HEK293 (cell line): ENCODE data around the gene PAX7.
A peak's percentile ranks its signal among the peaks of the same experiment; 100 is the strongest.

Experiments
- CTCF ChIA-PET: fragments of 350-600 bp; formaldehyde crosslinking; extraction: SDS; loops from one replicate; lab custom pipeline; 2021; ENCODE audit warnings: antibody characterized with exemption; lab: Yijun Ruan, JAX
- POLR2A ChIA-PET: fragments of 300-600 bp; formaldehyde crosslinking; extraction: SDS; loops from one replicate; lab custom pipeline; 2020; ENCODE audit warnings: antibody characterized with exemption, inconsistent platforms; lab: Yijun Ruan, JAX
- H3K27ac ChIP-seq: fragments of 200-500 bp; sonication (Bioruptor generic); 2 replicates; pipeline ENCODE4 v1.5.1; 2014; ENCODE audit warnings: low read depth, low read length, control low read depth, inconsistent platforms; ENCODE audit errors: extremely low read depth
- H3K36me3 ChIP-seq, 2 experiments: fragments of 200-500 bp in 1 of 2; sonication (Bioruptor generic) in 1 of 2; 1 replicate in 1 of 2; 2 replicates in 1 of 2; pipeline ENCODE4 v1.5.1; 2014 to 2017; ENCODE audit warnings: inconsistent platforms in 2 of 2, low read length in 2 of 2; ENCODE audit not compliant: control insufficient read depth in 2 of 2, insufficient read depth in 1 of 2
- H3K4me1 ChIP-seq: fragments of 200-500 bp; sonication (Bioruptor generic); 2 replicates; pipeline ENCODE4 v1.5.1; 2014; ENCODE audit warnings: mild to moderate bottlenecking, low read length, inconsistent platforms; ENCODE audit not compliant: control insufficient read depth, insufficient read depth
- H3K4me3 ChIP-seq: 2 replicates; pipeline ENCODE4 v1.5.1; 2011; ENCODE audit warnings: low read depth, mild to moderate bottlenecking, control low read depth, low read length, moderate library complexity
- H3K9me3 ChIP-seq: fragments of 200-500 bp; sonication (Bioruptor generic); 2 replicates; pipeline ENCODE4 v1.5.1; 2014; ENCODE audit warnings: low read depth, low read length, inconsistent platforms; ENCODE audit not compliant: control insufficient read depth, insufficient read depth
- BCL11B ChIP-seq: fragments of 450-650 bp; formaldehyde crosslinking; IDR thresholded peaks from 2 replicates; pipeline ENCODE4 v1.5.1; 2016; ENCODE audit warnings: low read depth, missing biosample characterization, missing genetic modification characterization
- KLF8 ChIP-seq: fragments of 450-650 bp; formaldehyde crosslinking; IDR thresholded peaks from 2 replicates; pipeline ENCODE4 v1.5.1; 2016; ENCODE audit warnings: missing biosample characterization, missing genetic modification characterization
- ZBTB7A ChIP-seq: fragments of 450-650 bp; formaldehyde crosslinking; IDR thresholded peaks from 2 replicates; pipeline ENCODE4 v1.5.1; 2016; ENCODE audit warnings: low read depth, missing biosample characterization, missing genetic modification characterization
- ZBTB8A ChIP-seq: fragments of 450-650 bp; formaldehyde crosslinking; IDR thresholded peaks from 2 replicates; pipeline ENCODE4 v1.5.1; 2016; ENCODE audit warnings: missing biosample characterization, missing genetic modification characterization
- ZFP3 ChIP-seq: fragments of 450-650 bp; formaldehyde crosslinking; IDR thresholded peaks from 2 replicates; pipeline ENCODE4 v1.5.1; 2016; ENCODE audit warnings: low read depth, missing biosample characterization, missing genetic modification characterization
- ZNF138 ChIP-seq: fragments of 450-650 bp; formaldehyde crosslinking; IDR thresholded peaks from 2 replicates; pipeline ENCODE4 v1.5.1; 2016; ENCODE audit warnings: missing biosample characterization, missing genetic modification characterization, borderline replicate concordance
- ZNF571 ChIP-seq: fragments of 450-650 bp; formaldehyde crosslinking; IDR thresholded peaks from 2 replicates; pipeline ENCODE4 v1.5.0; 2017; ENCODE audit warnings: missing biosample characterization, missing genetic modification characterization
- ZNF621 ChIP-seq: fragments of 450-650 bp; formaldehyde crosslinking; IDR thresholded peaks from 2 replicates; pipeline ENCODE4 v1.5.1; 2017; ENCODE audit warnings: missing biosample characterization, missing genetic modification characterization
- ZNF624 ChIP-seq: fragments of 450-650 bp; formaldehyde crosslinking; IDR thresholded peaks from 2 replicates; pipeline ENCODE4 v1.5.1; 2017; ENCODE audit warnings: missing biosample characterization, missing genetic modification characterization
- ZNF660 ChIP-seq: fragments of 450-650 bp; IDR thresholded peaks from 2 replicates; pipeline ENCODE4 v1.5.1; 2018; ENCODE audit warnings: missing biosample characterization, mild to moderate bottlenecking, missing genetic modification characterization
- ZNF701 ChIP-seq: fragments of 450-650 bp; formaldehyde crosslinking; IDR thresholded peaks from 2 replicates; pipeline ENCODE4 v1.5.1; 2016; ENCODE audit warnings: missing biosample characterization, missing genetic modification characterization
- ZNF777 ChIP-seq: fragments of 450-650 bp; formaldehyde crosslinking; IDR thresholded peaks from 2 replicates; pipeline ENCODE4 v1.5.1; 2017; ENCODE audit warnings: missing biosample characterization, missing genetic modification characterization, borderline replicate concordance
- ZSCAN30 ChIP-seq: fragments of 450-650 bp; IDR thresholded peaks from 2 replicates; pipeline ENCODE4 v1.5.1; 2018; ENCODE audit warnings: missing biosample characterization, mild to moderate bottlenecking, missing genetic modification characterization, moderate library complexity
- ZXDB ChIP-seq: fragments of 450-650 bp; formaldehyde crosslinking; IDR thresholded peaks from 2 replicates; pipeline ENCODE4 v1.5.1; 2016; ENCODE audit warnings: missing biosample characterization, missing genetic modification characterization
- TF ChIP-seq, protein P1 (sequence below): fragments of 450-650 bp; formaldehyde crosslinking; IDR thresholded peaks from 2 replicates; pipeline ENCODE4 v1.5.1; 2017; ENCODE audit warnings: missing biosample characterization, missing genetic modification characterization
- TF ChIP-seq, protein P2 (sequence below): fragments of 450-650 bp; formaldehyde crosslinking; conservative IDR thresholded peaks from 2 replicates; pipeline ENCODE4 v1.5.1; 2016; ENCODE audit warnings: low read depth, missing biosample characterization, missing genetic modification characterization
- TF ChIP-seq, protein P3 (sequence below): fragments of 450-650 bp; formaldehyde crosslinking; IDR thresholded peaks from 2 replicates; pipeline ENCODE4 v1.5.1; 2016; ENCODE audit warnings: missing biosample characterization, missing genetic modification characterization
- TF ChIP-seq, protein P4 (sequence below): fragments of 450-650 bp; formaldehyde crosslinking; IDR thresholded peaks from 2 replicates; pipeline ENCODE4 v1.5.1; 2016; ENCODE audit warnings: missing biosample characterization, missing genetic modification characterization

PAX7 gene

DNA sequence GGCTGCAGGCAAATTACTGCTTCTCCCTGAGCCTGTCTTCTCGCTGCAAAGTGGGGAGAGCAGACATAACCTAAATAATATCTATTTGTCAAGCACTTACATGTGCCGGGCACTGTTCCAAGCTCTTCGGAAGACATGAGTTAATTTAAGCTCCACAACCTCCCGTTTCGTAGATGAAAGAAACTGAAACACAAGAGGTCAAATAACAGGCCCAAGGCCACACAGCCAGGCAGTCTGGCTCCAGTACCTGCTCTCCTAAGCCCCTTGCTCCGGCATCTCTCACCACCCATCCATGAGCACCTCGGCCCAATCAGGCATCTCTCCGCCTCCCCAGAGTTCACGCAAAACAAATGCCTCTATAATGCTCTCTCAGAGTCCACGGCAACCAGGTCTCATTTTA lies 163.4 kb downstream of the PAX7 start:
- Histone ChIP-seq H3K9me3 (no peaks in the 10 kb centered on the region), H3K4me1 (no peaks in the 10 kb centered on the region; the same call in 1 of the 2 replicates), H3K36me3 (no peaks in the 10 kb centered on the region), H3K27ac (no peak overlapping the region), H3K4me3 (no peak overlapping the region)
- ChIA-PET POLR2A (no interaction called here), CTCF (interaction anchor here (0.6 to 1.0 kb wide), 2 partner anchors 197 to 610 kb away, joined by 3 to 4 read pairs; no protein-coding TSS in a partner anchor)
- TF ChIP-seq ZNF138: no peak
- TF ChIP-seq, protein P1, sequence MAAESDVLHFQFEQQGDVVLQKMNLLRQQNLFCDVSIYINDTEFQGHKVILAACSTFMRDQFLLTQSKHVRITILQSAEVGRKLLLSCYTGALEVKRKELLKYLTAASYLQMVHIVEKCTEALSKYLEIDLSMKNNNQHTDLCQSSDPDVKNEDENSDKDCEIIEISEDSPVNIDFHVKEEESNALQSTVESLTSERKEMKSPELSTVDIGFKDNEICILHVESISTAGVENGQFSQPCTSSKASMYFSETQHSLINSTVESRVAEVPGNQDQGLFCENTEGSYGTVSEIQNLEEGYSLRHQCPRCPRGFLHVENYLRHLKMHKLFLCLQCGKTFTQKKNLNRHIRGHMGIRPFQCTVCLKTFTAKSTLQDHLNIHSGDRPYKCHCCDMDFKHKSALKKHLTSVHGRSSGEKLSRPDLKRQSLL (tag by site-specific recombination): peak; percentile 53; the same call in 1 of the 2 replicates
- TF ChIP-seq, all 188 proteins: peak for 1

DNA sequence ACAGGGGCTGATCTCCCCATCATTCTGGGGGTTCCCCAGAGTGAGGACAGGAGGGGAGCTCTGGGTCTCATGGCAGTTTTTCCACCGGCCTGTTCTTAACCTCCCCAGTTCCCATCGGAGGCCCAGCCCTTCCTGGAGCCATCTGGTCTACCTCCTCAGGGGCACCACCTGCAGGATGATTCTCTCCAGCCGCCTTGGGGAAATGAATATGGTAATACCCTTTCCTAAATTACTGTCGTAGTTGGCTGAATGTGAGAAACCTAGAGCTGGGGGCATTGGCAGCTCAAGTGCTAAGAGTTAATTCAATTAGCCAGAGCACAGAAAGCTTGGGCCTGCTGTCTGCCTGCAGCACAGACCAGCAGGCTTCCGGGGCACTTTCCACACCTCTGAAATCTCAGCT lies 163.9 kb downstream of the PAX7 start:
- no peak overlapping the region for H3K27ac ChIP-seq
- TF ChIP-seq ZFP3 (tag by site-specific recombination) (no peak), ZBTB8A (no peak), ZNF701 (tag by site-specific recombination) (no peak), ZNF660 (tag by site-specific recombination) (no peak), ZXDB (tag by site-specific recombination) (no peak), ZNF624 (no peak), ZNF571 (no peak), ZSCAN30 (tag by site-specific recombination) (no peak), ZNF777 (no peak), ZNF621 (tag by site-specific recombination) (no peak), KLF8 (tag by site-specific recombination) (no peak), ZBTB7A (no peak), BCL11B (no peak)
- TF ChIP-seq, protein P2, sequence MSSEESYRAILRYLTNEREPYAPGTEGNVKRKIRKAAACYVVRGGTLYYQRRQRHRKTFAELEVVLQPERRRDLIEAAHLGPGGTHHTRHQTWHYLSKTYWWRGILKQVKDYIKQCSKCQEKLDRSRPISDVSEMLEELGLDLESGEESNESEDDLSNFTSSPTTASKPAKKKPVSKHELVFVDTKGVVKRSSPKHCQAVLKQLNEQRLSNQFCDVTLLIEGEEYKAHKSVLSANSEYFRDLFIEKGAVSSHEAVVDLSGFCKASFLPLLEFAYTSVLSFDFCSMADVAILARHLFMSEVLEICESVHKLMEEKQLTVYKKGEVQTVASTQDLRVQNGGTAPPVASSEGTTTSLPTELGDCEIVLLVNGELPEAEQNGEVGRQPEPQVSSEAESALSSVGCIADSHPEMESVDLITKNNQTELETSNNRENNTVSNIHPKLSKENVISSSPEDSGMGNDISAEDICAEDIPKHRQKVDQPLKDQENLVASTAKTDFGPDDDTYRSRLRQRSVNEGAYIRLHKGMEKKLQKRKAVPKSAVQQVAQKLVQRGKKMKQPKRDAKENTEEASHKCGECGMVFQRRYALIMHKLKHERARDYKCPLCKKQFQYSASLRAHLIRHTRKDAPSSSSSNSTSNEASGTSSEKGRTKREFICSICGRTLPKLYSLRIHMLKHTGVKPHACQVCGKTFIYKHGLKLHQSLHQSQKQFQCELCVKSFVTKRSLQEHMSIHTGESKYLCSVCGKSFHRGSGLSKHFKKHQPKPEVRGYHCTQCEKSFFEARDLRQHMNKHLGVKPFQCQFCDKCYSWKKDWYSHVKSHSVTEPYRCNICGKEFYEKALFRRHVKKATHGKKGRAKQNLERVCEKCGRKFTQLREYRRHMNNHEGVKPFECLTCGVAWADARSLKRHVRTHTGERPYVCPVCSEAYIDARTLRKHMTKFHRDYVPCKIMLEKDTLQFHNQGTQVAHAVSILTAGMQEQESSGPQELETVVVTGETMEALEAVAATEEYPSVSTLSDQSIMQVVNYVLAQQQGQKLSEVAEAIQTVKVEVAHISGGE: no peak
- TF ChIP-seq, protein P3, sequence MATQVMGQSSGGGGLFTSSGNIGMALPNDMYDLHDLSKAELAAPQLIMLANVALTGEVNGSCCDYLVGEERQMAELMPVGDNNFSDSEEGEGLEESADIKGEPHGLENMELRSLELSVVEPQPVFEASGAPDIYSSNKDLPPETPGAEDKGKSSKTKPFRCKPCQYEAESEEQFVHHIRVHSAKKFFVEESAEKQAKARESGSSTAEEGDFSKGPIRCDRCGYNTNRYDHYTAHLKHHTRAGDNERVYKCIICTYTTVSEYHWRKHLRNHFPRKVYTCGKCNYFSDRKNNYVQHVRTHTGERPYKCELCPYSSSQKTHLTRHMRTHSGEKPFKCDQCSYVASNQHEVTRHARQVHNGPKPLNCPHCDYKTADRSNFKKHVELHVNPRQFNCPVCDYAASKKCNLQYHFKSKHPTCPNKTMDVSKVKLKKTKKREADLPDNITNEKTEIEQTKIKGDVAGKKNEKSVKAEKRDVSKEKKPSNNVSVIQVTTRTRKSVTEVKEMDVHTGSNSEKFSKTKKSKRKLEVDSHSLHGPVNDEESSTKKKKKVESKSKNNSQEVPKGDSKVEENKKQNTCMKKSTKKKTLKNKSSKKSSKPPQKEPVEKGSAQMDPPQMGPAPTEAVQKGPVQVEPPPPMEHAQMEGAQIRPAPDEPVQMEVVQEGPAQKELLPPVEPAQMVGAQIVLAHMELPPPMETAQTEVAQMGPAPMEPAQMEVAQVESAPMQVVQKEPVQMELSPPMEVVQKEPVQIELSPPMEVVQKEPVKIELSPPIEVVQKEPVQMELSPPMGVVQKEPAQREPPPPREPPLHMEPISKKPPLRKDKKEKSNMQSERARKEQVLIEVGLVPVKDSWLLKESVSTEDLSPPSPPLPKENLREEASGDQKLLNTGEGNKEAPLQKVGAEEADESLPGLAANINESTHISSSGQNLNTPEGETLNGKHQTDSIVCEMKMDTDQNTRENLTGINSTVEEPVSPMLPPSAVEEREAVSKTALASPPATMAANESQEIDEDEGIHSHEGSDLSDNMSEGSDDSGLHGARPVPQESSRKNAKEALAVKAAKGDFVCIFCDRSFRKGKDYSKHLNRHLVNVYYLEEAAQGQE (tag by site-specific recombination): no peak
- TF ChIP-seq, protein P4, sequence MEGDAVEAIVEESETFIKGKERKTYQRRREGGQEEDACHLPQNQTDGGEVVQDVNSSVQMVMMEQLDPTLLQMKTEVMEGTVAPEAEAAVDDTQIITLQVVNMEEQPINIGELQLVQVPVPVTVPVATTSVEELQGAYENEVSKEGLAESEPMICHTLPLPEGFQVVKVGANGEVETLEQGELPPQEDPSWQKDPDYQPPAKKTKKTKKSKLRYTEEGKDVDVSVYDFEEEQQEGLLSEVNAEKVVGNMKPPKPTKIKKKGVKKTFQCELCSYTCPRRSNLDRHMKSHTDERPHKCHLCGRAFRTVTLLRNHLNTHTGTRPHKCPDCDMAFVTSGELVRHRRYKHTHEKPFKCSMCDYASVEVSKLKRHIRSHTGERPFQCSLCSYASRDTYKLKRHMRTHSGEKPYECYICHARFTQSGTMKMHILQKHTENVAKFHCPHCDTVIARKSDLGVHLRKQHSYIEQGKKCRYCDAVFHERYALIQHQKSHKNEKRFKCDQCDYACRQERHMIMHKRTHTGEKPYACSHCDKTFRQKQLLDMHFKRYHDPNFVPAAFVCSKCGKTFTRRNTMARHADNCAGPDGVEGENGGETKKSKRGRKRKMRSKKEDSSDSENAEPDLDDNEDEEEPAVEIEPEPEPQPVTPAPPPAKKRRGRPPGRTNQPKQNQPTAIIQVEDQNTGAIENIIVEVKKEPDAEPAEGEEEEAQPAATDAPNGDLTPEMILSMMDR (tag by site-specific recombination): no peak
- TF ChIP-seq, all 188 proteins: peak for 0
- ChIA-PET CTCF (interaction anchor here (0.7 to 1.0 kb wide), 3 partner anchors 13 to 197 kb away, joined by 3 read pairs; no protein-coding TSS in a partner anchor), POLR2A (no interaction called here)
- Histone ChIP-seq H3K9me3 (no peaks in the 10 kb centered on the region), H3K4me3 (no peak overlapping the region), H3K4me1 (no peaks in the 10 kb centered on the region; the same call in 1 of the 2 replicates), H3K36me3 (no peaks in the 10 kb centered on the region)
